Activated T-cell treated with anti-CD3 and anti-CD28 coated beads, Interleukin-2, amount 50 U/mL, for 1 hour (primary cell): ENCODE results near the gene EIF3B.
"Not testable (repeated sequence)": the region's sequence is repeated elsewhere in the genome, so short reads cannot be mapped to it uniquely, and the experiment has no call there.

ENCODE experiments used
- DNase-seq: peaks from one replicate; pipeline ENCODE4 v3.0.0-alpha.2; 2020

The EIF3B gene

DNA sequence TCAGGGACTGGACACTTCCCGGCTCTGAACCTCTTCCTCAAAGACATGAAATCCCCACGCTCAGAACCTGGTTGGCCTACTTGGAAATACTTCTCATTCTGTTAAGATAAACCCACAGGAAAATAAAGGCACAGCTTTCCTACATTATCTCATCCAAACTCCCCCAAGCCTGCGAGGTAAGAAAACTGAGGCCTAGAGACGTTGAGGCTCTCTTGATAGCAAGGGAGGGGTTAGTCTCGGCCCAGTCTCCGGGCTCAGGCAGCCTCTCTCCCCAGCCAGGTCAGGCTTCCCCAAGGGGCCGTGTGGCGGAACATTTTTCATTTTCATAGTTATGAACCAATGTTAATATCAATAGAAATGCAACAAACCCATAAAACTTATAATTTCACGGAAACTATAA is 4.6 kb upstream of the EIF3B start:
- DNase-seq = no peak

GRCh38 chr7:2350861-2351260 is 3.8 kb upstream of the EIF3B start:
- DNase-seq = no peak

- no peak for DNase-seq
Observed at GRCh38 chr7:2353113-2353935, 1.3 kb upstream of the EIF3B start.

DNA sequence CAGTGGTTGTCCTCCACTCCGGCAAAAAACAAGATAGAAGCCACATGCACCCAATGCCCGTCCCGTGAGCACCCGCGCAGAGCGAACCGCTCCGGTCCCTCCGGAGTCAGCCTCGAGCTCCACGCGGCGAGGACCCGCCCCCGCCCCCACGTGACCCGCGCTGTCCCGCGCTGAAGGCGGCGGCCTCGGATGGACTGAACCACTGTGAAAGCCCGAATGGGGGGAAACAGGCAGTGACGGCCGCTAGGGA is 766 bp upstream of the EIF3B start:
- DNase-seq = no peak

- peak; percentile 42 for DNase-seq
Observed at GRCh38 chr7:2354939-2355704, 495 bp downstream of the EIF3B start.

GRCh38 chr7:2355705-2356008 is 1.0 kb downstream of the EIF3B start:
- DNase-seq = no peak

DNA sequence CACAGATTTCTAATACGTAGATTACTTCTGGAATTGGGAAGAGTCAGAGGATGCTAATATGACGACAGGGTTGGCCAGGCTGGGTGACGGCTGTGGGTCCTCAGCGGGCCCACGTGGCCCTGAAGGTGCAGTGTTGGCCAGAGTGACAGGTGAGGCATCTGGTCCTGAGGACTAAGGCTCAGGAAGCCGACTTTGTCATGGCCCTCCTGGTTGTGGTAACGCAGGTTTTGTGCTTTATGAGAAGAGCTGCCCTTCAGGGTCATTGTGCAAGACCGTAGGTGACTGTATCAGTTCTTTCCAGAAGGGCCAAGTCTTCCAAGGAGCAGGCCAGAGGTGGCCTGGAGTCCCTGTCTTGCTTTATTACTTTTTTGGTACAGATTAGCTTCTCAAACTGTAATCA is 2.5 kb downstream of the EIF3B start:
- no peak for DNase-seq

DNA sequence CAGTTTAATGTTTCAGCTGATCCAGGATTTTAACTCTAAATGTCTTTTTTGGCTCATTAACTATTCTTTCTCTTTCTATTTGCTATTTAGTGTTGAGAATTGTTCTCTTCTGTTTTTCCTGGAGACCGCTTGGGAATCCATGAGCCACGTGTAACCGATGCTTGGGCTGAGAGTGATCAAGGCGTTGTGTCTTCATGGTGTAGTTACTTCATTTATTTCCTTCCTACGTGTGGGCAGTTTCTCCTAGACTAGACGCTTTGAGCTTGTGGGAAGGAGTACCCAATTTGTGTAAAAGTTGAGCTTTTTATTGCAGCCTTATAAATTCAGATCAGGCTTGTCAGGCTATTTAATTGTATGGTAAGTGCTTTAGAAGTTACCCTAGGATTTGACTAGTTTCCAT is 2.9 kb downstream of the EIF3B start:
- no peak for DNase-seq

DNA sequence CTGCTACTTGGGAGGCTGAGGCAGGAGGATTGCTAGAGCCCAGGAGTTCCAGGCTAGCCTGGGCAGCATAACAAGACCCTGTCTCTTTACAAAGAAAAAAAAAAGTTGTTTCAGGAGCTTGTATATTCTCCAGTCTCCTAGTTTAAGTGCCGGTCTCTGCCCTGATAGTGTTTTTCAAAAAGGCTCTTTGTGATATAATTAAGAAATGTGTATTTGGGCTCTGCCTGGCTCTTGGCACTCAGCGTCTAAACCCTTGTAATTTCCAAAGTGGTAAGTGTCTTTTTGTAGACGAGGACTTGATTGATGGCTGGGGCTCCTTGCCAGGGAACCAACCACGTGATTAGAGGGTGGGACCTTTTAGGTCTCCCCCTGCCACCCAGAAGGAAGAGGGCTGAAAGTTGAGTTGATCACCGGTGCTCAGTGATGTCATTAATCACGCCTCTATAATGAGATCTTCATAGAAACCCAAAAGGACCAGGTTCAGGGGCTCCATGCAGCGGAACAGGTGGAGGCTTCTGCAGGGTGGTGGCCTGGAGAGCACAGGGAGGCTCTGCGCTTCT is 4.4 kb downstream of the EIF3B start:
- DNase-seq = no peak

GRCh38 chr7:2359610-2360009 is 5.0 kb downstream of the EIF3B start:
- no peak for DNase-seq

DNA sequence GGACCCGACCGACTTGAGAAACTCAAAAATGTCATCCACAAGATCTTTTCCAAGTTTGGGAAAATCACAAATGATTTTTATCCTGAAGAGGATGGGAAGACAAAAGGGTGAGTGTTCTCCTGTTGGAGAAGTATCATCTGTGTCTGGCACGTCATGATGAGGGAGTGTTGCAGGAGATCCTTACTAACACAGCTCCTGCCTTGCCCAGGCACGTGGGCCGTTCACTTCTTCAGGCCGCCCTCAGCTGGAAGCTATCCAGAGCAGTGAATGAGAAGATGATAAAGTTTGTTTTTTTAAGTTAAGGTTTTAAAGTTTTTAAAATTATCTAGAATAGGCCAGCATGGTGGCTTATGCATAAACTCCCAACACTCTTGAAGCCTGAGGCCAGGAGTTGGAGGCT is 6.2 kb downstream of the EIF3B start:
- DNase-seq = no peak

DNA sequence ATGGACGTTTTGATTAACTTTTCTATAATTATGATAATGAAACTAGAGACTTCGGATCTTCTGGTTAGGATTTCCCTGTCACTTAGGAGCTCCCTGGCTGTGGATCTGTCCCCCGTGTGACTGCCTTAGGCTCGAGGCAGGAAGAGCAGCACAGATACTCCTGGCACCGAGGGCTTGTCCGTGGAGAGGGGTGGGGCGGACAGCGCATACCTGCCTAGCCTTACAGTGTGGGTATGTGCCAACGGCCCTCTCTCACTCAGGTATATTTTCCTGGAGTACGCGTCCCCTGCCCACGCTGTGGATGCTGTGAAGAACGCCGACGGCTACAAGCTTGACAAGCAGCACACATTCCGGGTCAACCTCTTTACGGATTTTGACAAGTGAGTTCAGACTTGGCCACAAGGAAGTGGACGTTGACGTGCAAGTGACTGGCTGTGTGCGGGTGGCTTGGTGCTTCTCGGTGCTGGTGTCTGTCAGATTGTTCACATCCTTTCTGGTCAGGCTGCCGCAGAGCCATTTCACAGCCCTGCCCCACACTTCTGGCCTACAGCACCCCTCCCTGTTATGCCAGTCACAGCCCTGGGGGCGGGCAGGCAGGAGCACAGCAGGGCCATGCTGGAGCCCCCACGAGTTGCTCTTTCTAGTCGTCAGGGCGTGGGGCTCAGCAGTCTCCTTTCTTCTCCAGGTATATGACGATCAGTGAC is 7.9 kb downstream of the EIF3B start:
- no peak for DNase-seq

DNA sequence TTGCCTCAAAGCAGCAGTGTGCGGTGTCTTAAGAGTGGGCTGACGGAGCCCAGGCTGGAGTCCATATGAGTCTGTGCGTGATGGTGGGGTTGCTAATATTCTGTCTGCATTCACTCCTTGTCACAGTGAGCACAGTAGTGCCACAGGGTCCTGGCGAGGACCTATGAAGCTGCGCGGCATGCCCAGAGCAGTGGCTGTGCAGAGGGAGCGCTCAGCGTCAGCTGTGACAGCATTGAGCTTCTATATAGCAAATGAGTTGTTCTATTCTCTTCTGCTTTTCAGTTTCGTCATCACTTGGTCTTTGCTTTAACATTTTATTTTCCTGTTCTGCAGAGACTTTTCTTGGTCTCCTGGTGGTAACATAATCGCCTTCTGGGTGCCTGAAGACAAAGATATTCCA is 14.5 kb downstream of the EIF3B start:
- no peak for DNase-seq

DNA sequence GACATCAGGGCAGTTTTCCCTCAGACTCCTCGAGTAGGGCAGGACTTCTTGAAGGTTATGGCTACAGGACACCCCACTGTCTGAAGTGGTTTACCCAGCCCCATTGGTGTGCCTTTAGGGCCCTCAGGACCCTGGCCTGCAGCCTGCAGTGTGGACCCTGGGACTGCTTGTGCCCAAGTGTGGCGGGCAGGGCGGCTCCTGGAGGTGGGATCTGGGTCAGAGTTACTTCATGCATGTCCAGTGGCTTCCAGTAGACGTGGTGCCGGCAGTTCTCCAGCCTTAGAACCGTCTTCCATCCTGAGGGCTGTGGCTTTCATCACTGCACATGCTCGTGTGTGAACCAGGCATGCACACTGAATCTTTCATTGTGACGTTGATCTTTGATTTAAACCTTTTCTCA is 16.7 kb downstream of the EIF3B start:
- no peak for DNase-seq

DNA sequence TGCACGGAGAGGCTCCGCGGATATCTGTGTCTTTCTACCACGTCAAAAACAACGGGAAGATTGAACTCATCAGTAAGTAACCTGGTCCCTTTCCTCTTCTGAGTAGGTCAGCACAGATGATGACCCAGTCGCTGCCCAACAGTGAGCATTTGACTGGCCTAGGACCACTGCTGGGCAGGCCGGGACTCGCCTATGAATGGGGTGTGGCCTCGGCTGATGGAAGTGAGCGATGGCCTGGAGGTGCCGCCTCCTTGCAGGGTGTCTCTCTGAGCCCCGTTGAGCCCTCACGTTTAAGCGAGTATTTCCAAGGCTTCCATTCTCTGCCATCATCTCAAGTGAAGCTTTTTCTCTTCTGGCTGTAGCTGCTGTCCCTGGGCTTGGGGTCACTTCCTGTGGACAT is 18.1 kb downstream of the EIF3B start:
- no peak for DNase-seq

DNA sequence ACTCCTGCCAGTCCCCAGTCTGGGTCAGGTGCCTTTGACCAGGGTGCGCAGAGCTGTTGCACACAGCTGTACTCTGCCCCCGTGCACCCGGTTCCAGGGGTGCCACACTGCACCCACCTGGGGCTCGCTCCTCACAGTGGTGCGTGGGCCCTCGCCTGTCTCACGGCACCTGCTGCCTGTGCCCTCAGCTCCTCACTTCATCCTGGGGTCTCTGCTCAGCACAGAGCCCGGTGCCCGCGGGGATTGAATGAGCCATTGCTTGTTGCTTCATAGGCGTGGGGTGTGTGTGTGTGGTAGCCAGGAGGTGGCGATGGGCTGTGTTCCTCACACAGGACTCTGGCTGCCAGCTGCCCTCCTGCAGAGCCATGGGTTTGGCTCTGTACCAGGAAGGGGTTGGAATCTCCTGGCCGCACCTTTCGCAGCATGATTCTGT is 18.5 kb downstream of the EIF3B start:
- no peak for DNase-seq

DNA sequence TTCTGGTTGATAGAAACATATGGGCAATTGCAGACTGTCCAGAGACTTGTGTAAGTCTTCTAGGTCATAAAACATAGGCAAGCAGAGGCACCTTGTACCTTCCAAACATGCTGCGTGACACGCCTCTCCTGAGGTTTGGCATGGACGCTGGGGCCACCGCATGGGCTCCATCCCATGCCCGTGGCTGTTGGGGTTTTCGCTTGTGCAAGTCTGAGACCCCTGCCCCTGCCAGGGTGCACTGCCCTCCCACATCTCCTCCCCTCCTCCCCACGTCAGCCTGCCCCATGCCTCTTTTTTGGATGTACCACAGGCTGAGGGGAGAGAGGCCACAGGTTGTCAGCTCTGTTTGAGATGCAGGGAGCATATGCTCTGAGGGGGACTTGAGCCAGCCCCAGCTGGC is 19.0 kb downstream of the EIF3B start:
- no peak for DNase-seq

- no peak for DNase-seq
Observed at GRCh38 chr7:2374401-2374800, 19.8 kb downstream of the EIF3B start.

GRCh38 chr7:2374830-2375728 is 20.5 kb downstream of the EIF3B start:
- DNase-seq = no peak

GRCh38 chr7:2376351-2377154 is 21.9 kb downstream of the EIF3B start:
- no peak for DNase-seq

DNA sequence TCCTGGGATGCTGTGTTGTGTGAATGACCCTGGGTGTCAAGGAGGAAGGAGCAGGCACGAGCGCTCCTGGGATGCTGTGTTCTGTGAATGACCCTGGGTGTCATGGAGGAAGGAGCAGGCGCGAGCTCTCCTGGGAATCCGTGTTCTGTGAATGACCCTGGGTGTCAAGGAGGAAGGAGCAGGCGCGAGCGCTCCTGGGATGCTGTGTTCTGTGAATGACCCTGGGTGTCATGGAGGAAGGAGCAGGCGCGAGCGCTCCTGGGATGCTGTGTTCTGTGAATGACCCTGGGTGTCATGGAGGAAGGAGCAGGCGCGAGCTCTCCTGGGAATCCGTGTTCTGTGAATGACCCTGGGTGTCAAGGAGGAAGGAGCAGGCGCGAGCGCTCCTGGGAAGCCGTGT is 22.9 kb downstream of the EIF3B start:
- DNase-seq = not testable (repeated sequence)

DNA sequence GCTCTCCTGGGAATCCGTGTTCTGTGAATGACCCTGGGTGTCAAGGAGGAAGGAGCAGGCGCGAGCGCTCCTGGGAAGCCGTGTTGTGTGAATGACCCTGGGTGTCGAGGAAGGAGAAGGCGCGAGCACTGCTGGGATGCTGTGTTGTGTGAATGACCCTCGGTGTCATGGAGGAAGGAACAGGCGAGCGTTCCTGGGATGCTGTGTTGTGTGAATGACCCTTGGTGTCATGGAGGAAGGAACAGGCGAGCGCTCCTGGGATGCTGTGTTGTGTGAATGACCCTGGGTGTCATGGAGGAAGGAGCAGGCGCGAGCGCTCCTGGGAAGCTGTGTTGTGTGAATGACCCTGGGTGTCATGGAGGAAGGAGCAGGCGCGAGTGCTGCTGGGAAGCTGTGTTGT is 23.5 kb downstream of the EIF3B start:
- not testable (repeated sequence) for DNase-seq
